Measurements from ENCODE around the gene TMEM120B.

- no peak for TF ChIP-seq CTCF (IDR thresholded peaks at IDR 0.05)
- TF ChIP-seq POLR2A (IDR thresholded peaks at IDR 0.05): no peak
- peak; percentile 50 to 75 for TF ChIP-seq POLR2AphosphoS5 (IDR thresholded peaks at IDR 0.05; ENCODE audit: insufficient read depth in 1 of 2, low read depth in 1 of 2)
These were observed 73.9 kb downstream of the TMEM120B start for GRCh38 chr12:121786440-121786825.
